Stimulated activated CD8-positive, alpha-beta memory T cell treated with anti-CD3 and anti-CD28 coated beads, Interleukin-12 subunit alpha, Interleukin-12 subunit beta, amount 100 ng/mL, for 1 hour (primary cell): ENCODE data around the gene FCER1A.

Source experiments
- DNase-seq: peaks from one replicate; pipeline ENCODE4 v3.0.0-alpha.2; 2020; ENCODE audit warnings: low read depth

Gene FCER1A

GRCh38 chr1:159352436-159352835, 50.3 kb downstream of the FCER1A start:
- no peak for DNase-seq
